Stomach (tissue), 9 donors: ENCODE results near the gene FAT3. TPM values are rescaled to one million over a fixed set of nuclear protein-coding genes. Genes with fewer than 3 reads are reported as not detected.
A peak's percentile ranks its signal among the peaks of the same experiment; 100 is the strongest.

Experiments used
- DNase-seq, 2 donors: peaks; one replicate each; pipeline versions ENCODE4 v3.0.0 to v3.0.0-alpha.2; 2013 to 2019
- H3K27ac ChIP-seq, 5 donors: fragments of 200-600 bp in 4 of 5; sonication (generic) in 4 of 5; one replicate each; pipeline ENCODE4 v1.5.1; 2013 to 2019; ENCODE audit warnings: mild to moderate bottlenecking in 1 of 5, moderate library complexity in 1 of 5
- H3K27me3 ChIP-seq, 3 donors: fragments of 200-600 bp; sonication (generic); one replicate each; pipeline ENCODE4 v1.5.1; 2017 to 2019; ENCODE audit warnings: mixed run types in 1 of 3
- H3K36me3 ChIP-seq, 4 donors: fragments of 200-600 bp; sonication (generic); 1 replicate in 3 of 4; 2 replicates in 1 of 4; pipeline ENCODE4 v1.5.1; 2016 to 2019
- H3K4me1 ChIP-seq, 4 donors: fragments of 200-600 bp; sonication (generic); one replicate each; pipeline ENCODE4 v1.5.1; 2016 to 2019
- H3K4me3 ChIP-seq, 4 donors: fragments of 200-600 bp; sonication (generic) in 3 of 4; one replicate each; pipeline ENCODE4 v1.5.1; 2016 to 2019; ENCODE audit warnings: mild to moderate bottlenecking in 1 of 4
- H3K9me3 ChIP-seq, 4 donors: fragments of 200-600 bp; sonication (generic); one replicate each; pipeline ENCODE4 v1.5.1; 2016 to 2019
- CTCF ChIP-seq, 7 experiments: fragments of 450-650 bp in 4 of 7; fragments of 200-600 bp in 3 of 7; sonication (generic) in 3 of 7; IDR thresholded peaks; one replicate each; pipeline ENCODE4 v1.5.1; 2016 to 2019; ENCODE audit warnings: antibody characterized with exemption in 7 of 7, control low read depth in 2 of 7, mild to moderate bottlenecking in 1 of 7
- EP300 ChIP-seq: sonication (generic); formaldehyde crosslinking; IDR thresholded peaks from one replicate; pipeline ENCODE4 v1.6.1; 2017; ENCODE audit warnings: antibody characterized with exemption
- POLR2A ChIP-seq, 4 donors: fragments of 450-650 bp; IDR thresholded peaks; one replicate each; pipeline ENCODE4 v1.6.1; 2016; ENCODE audit warnings: antibody characterized with exemption in 4 of 4, control low read depth in 2 of 4, mild to moderate bottlenecking in 1 of 4, moderate library complexity in 1 of 4
- POLR2AphosphoS5 ChIP-seq, 3 donors: sonication (generic); formaldehyde crosslinking; IDR thresholded peaks; one replicate each; pipeline ENCODE4 v1.6.1; 2016; ENCODE audit warnings: antibody characterized with exemption in 3 of 3
- WGBS, 5 donors: extraction: QIAGEN DNeasy Blood & Tissue Kit in 3 of 5; methylation state at CpG; one replicate each; pipeline versions ENCODE4 v1.1.5 to v1.1.7; 2013 to 2018; 5-methylcytosine and 5-hydroxymethylcytosine counted together
- intact Hi-C: fragments of 100-400 bp; cut with DNase I; formaldehyde crosslinking; loops from one replicate; pipeline ENCODE4 v1.15.1; 2023; ENCODE audit warnings: low total_unique reads
- polyA plus RNA-seq, 3 donors: library from polyadenylated mRNA; stranded (reverse); fragments of 200-250 nt; gene quantifications; one replicate each; pipeline ENCODE4 v1.2.3, GENCODE V29; 2013
- total RNA-seq, 5 donors: library from RNA; depleted of rRNA; stranded (reverse); fragments of >200 nt; gene quantifications; one replicate each; pipeline versions ENCODE4 v1.1.0 to v1.2.3, GENCODE V29; 2014 to 2016
- donor health status: healthy with polysubstance abuse.
- donor health status: Bipolar disorder and iron deficiency.
- donor health status: healthy.

FAT3 gene
- total and polyA plus RNA-seq, 8 donors = under 0.01 to 54.3 (median 2.4) TPM

GRCh38 chr11:92219476-92219875 is 5.1 kb upstream of the FAT3 start:
- intact Hi-C loops = no loop called here
- 59 to 66% (median 65%) methylated on average over 4 of the region's 4 CpGs for WGBS, 5 donors

GRCh38 chr11:92222701-92223100 is 1.9 kb upstream of the FAT3 start:
- Histone ChIP-seq H3K36me3 (no peaks in the 10 kb centered on the region), H3K4me3 (no peak overlapping the region), H3K27me3 (peaks cover 3 to 58% (median 38%) of the 10 kb centered on the region in 3 donors), H3K9me3 (peaks cover 0 to 5% (median 0%) of the 10 kb centered on the region in 4 donors), H3K27ac (no peak overlapping the region), H3K4me1 (peaks cover 24 to 47% (median 38%) of the 10 kb centered on the region in 4 donors)
- WGBS, 5 donors = 45 to 58% (median 52%) methylated on average over 1 of the region's 1 CpG
- no peak for DNase-seq
- intact Hi-C loops = no loop called here
- TF ChIP-seq CTCF (IDR thresholded peaks at IDR 0.05) = no peak
- TF ChIP-seq POLR2AphosphoS5 (IDR thresholded peaks at IDR 0.05) = no peak
- TF ChIP-seq EP300 = no peak
- TF ChIP-seq POLR2A (IDR thresholded peaks at IDR 0.05) = no peak

More at GRCh38 chr11:92219476-92219875, 5.1 kb upstream of the FAT3 start:
- Histone ChIP-seq H3K4me3 (no peak overlapping the region), H3K9me3 (peaks cover 0 to 5% (median 0%) of the 10 kb centered on the region in 4 donors), H3K36me3 (no peaks in the 10 kb centered on the region), H3K27ac (no peak overlapping the region), H3K4me1 (peaks cover 3 to 14% (median 8%) of the 10 kb centered on the region in 4 donors), H3K27me3 (peaks cover 0 to 25% (median 7%) of the 10 kb centered on the region in 3 donors)
- TF ChIP-seq POLR2AphosphoS5 (IDR thresholded peaks at IDR 0.05) (no peak), CTCF (IDR thresholded peaks at IDR 0.05) (no peak), POLR2A (IDR thresholded peaks at IDR 0.05) (no peak), EP300 (no peak)
- DNase-seq = no peak

- peak overlapping the region in 3 of 5 donors; percentile 20 to 80 (median 61) for H3K27ac ChIP-seq
- peaks cover 24 to 56% (median 42%) of the 10 kb centered on the region in 4 donors for H3K4me1 ChIP-seq
Observed at GRCh38 chr11:92224054-92224406, 588 bp upstream of the FAT3 start.

GRCh38 chr11:92225125-92225567 is 528 bp downstream of the FAT3 start:
- 1 to 4% (median 1%) methylated on average over 17 to 34 of the region's 34 CpGs for WGBS, 5 donors
- Histone ChIP-seq H3K4me1 (peaks cover 24 to 56% (median 42%) of the 10 kb centered on the region in 4 donors), H3K4me3 (peak overlapping the region; percentile 51 to 61 (median 53)), H3K27ac (peak overlapping the region in 3 of 5 donors; percentile 20 to 80 (median 61)), H3K36me3 (no peaks in the 10 kb centered on the region), H3K27me3 (peaks cover 3 to 72% (median 38%) of the 10 kb centered on the region in 3 donors), H3K9me3 (peaks cover 0 to 5% (median 0%) of the 10 kb centered on the region in 4 donors)
- TF ChIP-seq POLR2A (IDR thresholded peaks at IDR 0.05) = no peak
- TF ChIP-seq POLR2AphosphoS5 (IDR thresholded peaks at IDR 0.05) = no peak
- no peak for TF ChIP-seq CTCF (IDR thresholded peaks at IDR 0.05)
- TF ChIP-seq EP300 = no peak
- intact Hi-C loops = no loop called here
- no peak for DNase-seq

More at GRCh38 chr11:92224054-92224406, 588 bp upstream of the FAT3 start:
- Histone ChIP-seq H3K4me3 (peak overlapping the region; percentile 51 to 61 (median 53)), H3K27me3 (peaks cover 3 to 71% (median 38%) of the 10 kb centered on the region in 3 donors), H3K9me3 (peaks cover 0 to 5% (median 0%) of the 10 kb centered on the region in 4 donors), H3K36me3 (no peaks in the 10 kb centered on the region)
- no peak for DNase-seq
- 2 to 6% (median 4%) methylated on average over 8 of the region's 8 CpGs for WGBS, 5 donors
- TF ChIP-seq EP300 (no peak), CTCF (IDR thresholded peaks at IDR 0.05) (no peak), POLR2AphosphoS5 (IDR thresholded peaks at IDR 0.05) (no peak), POLR2A (IDR thresholded peaks at IDR 0.05) (no peak)
- intact Hi-C loops = no loop called here
